ENCODE measurements around the gene GPC3. TPM values are rescaled to one million over a fixed set of nuclear protein-coding genes. Genes with fewer than 3 reads are reported as not detected.

The GPC3 gene
- total RNA-seq, 4 donors from 2014 or later = 1.2 to 13.3 (median 8.0) TPM

DNA sequence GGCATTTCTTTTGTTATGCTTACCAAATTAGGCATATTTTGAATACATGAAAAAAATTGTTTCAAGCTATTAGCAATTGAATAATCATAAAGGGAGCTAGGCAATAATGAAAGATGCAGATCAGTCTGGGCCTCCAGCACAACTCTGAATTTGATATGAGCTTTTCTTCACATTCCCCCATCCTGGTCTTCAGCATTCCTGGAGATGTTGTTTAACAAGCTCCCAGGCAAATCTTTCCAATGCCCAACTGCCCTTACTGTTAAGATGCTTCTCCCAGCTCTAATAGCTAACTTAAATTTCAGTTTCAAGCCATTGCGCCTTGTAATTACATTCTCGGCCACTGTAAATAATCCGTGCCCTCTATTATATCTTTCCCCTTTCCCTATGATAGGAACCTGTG lies 19.2 kb downstream of the GPC3 start:
- H3K27me3 ChIP-seq = no peaks in the 10 kb centered on the region
- no peak for TF ChIP-seq EP300 (IDR thresholded peaks at IDR 0.05)
- no peak for TF ChIP-seq POLR2AphosphoS5 (IDR thresholded peaks at IDR 0.05)
- no peak for TF ChIP-seq POLR2A (IDR thresholded peaks at IDR 0.05; ENCODE audit: low read depth)
- no peak for TF ChIP-seq CTCF (IDR thresholded peaks at IDR 0.05)
- 87% methylated on average over 3 of the region's 3 CpGs for WGBS
- no peak overlapping the region for H3K27ac ChIP-seq (replicated peaks in 1 of 4)
- no peak for DNase-seq (ENCODE audit: extremely low spot score)
- no peak overlapping the region for H3K4me3 ChIP-seq
- H3K9me3 ChIP-seq = no peaks in the 10 kb centered on the region
- intact Hi-C loops (cut with DNase I) = no loop called here
- H3K4me1 ChIP-seq = no peaks in the 10 kb centered on the region
- no peaks in the 10 kb centered on the region for H3K36me3 ChIP-seq

DNA sequence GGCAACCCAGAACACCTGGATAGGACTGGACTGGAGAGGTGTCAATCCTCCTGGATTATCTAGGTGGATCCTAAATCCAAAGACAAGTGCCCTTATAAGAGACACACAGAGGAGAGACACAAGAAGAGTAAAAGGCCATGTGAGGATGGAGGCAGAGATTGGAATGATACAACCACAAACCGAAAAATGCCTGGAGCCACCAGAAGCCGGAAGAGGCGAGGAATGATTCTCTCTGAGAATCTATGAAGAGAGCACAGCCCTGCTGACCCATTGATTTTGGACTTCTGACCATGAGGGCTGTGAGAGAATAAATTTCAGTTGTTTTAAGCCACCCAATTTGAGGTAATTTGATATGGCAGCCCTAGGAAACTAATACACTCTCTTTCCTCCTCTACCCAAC lies 20.1 kb downstream of the GPC3 start:
- no peak for DNase-seq (ENCODE audit: extremely low spot score)
- intact Hi-C loops (cut with DNase I) = no loop called here
- Histone ChIP-seq H3K27me3 (no peaks in the 10 kb centered on the region), H3K27ac (replicated peaks in 1 of 4) (no peak overlapping the region), H3K9me3 (no peaks in the 10 kb centered on the region), H3K4me3 (no peak overlapping the region), H3K4me1 (no peaks in the 10 kb centered on the region), H3K36me3 (no peaks in the 10 kb centered on the region)
- 71% methylated on average over 3 of the region's 3 CpGs for WGBS
- TF ChIP-seq CTCF (IDR thresholded peaks at IDR 0.05) (no peak), POLR2A (IDR thresholded peaks at IDR 0.05; ENCODE audit: low read depth) (no peak), EP300 (IDR thresholded peaks at IDR 0.05) (no peak), POLR2AphosphoS5 (IDR thresholded peaks at IDR 0.05) (no peak)

- intact Hi-C loops (cut with DNase I) = no loop called here
- Histone ChIP-seq H3K36me3 (no peaks in the 10 kb centered on the region), H3K27ac (replicated peaks in 1 of 4) (no peak overlapping the region), H3K27me3 (no peaks in the 10 kb centered on the region), H3K9me3 (no peaks in the 10 kb centered on the region), H3K4me1 (no peaks in the 10 kb centered on the region), H3K4me3 (no peak overlapping the region)
- TF ChIP-seq POLR2A (IDR thresholded peaks at IDR 0.05; ENCODE audit: low read depth) (no peak), EP300 (IDR thresholded peaks at IDR 0.05) (no peak), CTCF (IDR thresholded peaks at IDR 0.05) (no peak), POLR2AphosphoS5 (IDR thresholded peaks at IDR 0.05) (no peak)
- no peak for DNase-seq (ENCODE audit: extremely low spot score)
- 85% methylated on average over 6 of the region's 6 CpGs for WGBS
Measured at GRCh38 chrX:133961046-133961445, 24.3 kb downstream of the GPC3 start.

GRCh38 chrX:133959972-133960371 lies 25.4 kb downstream of the GPC3 start:
- 72% methylated on average over 2 of the region's 2 CpGs for WGBS
- H3K27me3 ChIP-seq = peaks cover 0 to 4% (median 0%) of the 10 kb centered on the region in 4 donors
- no peak overlapping the region for H3K4me3 ChIP-seq
- TF ChIP-seq CTCF (IDR thresholded peaks at IDR 0.05) (no peak), POLR2A (IDR thresholded peaks at IDR 0.05; ENCODE audit: low read depth) (no peak), POLR2AphosphoS5 (IDR thresholded peaks at IDR 0.05) (no peak), EP300 (IDR thresholded peaks at IDR 0.05) (no peak)
- no peaks in the 10 kb centered on the region for H3K9me3 ChIP-seq
- H3K27ac ChIP-seq (replicated peaks in 1 of 4) = no peak overlapping the region
- no peaks in the 10 kb centered on the region for H3K4me1 ChIP-seq
- intact Hi-C loops (cut with DNase I) = no loop called here
- no peaks in the 10 kb centered on the region for H3K36me3 ChIP-seq
- no peak for DNase-seq (ENCODE audit: extremely low spot score)

DNA sequence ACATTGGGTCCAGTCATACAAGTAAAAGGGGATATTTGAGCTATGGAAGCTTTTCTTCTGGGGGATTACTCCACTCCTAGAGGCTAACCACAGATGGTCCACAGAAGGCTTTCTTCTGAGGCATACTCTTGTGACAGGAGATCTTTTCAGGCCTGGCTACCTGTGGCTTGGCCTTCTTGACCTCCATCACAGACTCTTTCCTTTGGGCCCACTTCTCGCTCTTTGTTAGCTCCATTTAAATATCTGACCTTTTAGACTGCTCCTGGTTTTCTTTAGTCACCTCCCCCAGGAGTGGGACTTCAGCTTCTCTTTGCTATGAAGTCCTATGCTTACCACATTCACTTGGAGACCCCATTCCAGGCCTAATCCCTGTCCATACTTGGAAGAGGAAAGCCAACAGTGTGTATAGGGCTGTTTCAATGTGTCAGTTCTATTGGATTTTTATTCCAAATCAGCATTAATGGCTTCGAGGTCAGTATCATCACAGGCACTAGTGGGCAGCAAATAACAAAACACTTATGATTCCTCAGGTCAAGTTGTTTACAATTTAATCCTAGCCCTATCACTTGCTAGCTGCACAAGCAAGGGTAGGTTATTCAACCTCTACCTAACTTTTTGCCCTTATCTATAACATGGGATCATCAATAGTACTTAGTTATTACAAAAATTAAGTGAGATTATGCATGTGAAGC lies 26.3 kb downstream of the GPC3 start:
- H3K9me3 ChIP-seq = no peaks in the 10 kb centered on the region
- 53% methylated on average over 2 of the region's 2 CpGs for WGBS

More for the DNA sequence above, 26.3 kb downstream of the GPC3 start:
- DNase-seq (ENCODE audit: extremely low spot score) = no peak
- H3K4me1 ChIP-seq = no peaks in the 10 kb centered on the region
- no peak overlapping the region for H3K4me3 ChIP-seq
- intact Hi-C loops (cut with DNase I) = no loop called here
- no peak for TF ChIP-seq POLR2AphosphoS5 (IDR thresholded peaks at IDR 0.05)
- peak in 1 of 3 experiments; percentile 4 for TF ChIP-seq CTCF (IDR thresholded peaks at IDR 0.05)
- H3K36me3 ChIP-seq = no peaks in the 10 kb centered on the region
- H3K27ac ChIP-seq (replicated peaks in 1 of 4) = no peak overlapping the region
- H3K27me3 ChIP-seq = peaks cover 0 to 4% (median 0%) of the 10 kb centered on the region in 4 donors

All from esophagus muscularis mucosa (tissue), 4 donors.